Breast epithelium (tissue), 4 donors: ENCODE measurements around the gene ATP5ME. TPM values are rescaled to one million over a fixed set of nuclear protein-coding genes. Genes with fewer than 3 reads are reported as not detected.
"Not testable (repeated sequence)": the region's sequence is repeated elsewhere in the genome, so short reads cannot be mapped to it uniquely, and the experiment has no call there.

Experiments
- DNase-seq, 2 donors: peaks; one replicate each; pipeline ENCODE4 v3.0.0-alpha.2; 2019; ENCODE audit warnings: low spot score in 2 of 2
- H3K27ac ChIP-seq, 2 donors: fragments of 200-600 bp; sonication (generic) in 1 of 2; one replicate each; pipeline ENCODE4 v1.5.1; 2016 to 2019; ENCODE audit warnings: mild to moderate bottlenecking in 1 of 2
- H3K27me3 ChIP-seq, 2 donors: fragments of 200-600 bp; sonication (generic) in 1 of 2; one replicate each; pipeline versions ENCODE4 v1.5.1 to v1.6.0; 2017 to 2019; ENCODE audit warnings: control low read depth in 1 of 2, mild to moderate bottlenecking in 1 of 2
- H3K36me3 ChIP-seq: fragments of 200-600 bp; one replicate; pipeline ENCODE4 v1.5.1; 2019
- H3K4me1 ChIP-seq, 2 donors: fragments of 200-600 bp; sonication (generic); one replicate each; pipeline ENCODE4 v1.5.1; 2016 to 2019; ENCODE audit warnings: control low read depth in 1 of 2
- H3K4me3 ChIP-seq, 3 donors: fragments of 200-600 bp; sonication (generic); 1 replicate in 2 of 3; 2 replicates in 1 of 3; pipeline ENCODE4 v1.5.1; 2016 to 2019; ENCODE audit warnings: mild to moderate bottlenecking in 3 of 3, moderate library complexity in 2 of 3
- H3K9me3 ChIP-seq, 2 donors: fragments of 200-600 bp; sonication (generic) in 1 of 2; one replicate each; pipeline ENCODE4 v1.5.1; 2016 to 2019; ENCODE audit warnings: control low read depth in 1 of 2
- CTCF ChIP-seq, 3 donors: fragments of 450-650 bp; IDR thresholded peaks; one replicate each; pipeline ENCODE4 v1.5.1; 2016 to 2017; ENCODE audit warnings: antibody characterized with exemption in 3 of 3, mild to moderate bottlenecking in 3 of 3, moderate library complexity in 3 of 3
- POLR2A ChIP-seq: fragments of 450-650 bp; IDR thresholded peaks from one replicate; pipeline ENCODE4 v1.6.1; 2016; ENCODE audit warnings: antibody characterized with exemption, mild to moderate bottlenecking, moderate library complexity
- POLR2AphosphoS5 ChIP-seq, 3 donors: sonication (generic); formaldehyde crosslinking; IDR thresholded peaks; one replicate each; pipeline ENCODE4 v1.6.1; 2017; ENCODE audit warnings: antibody characterized with exemption in 3 of 3
- intact Hi-C: fragments of 100-400 bp; cut with DNase I; formaldehyde crosslinking; loops from one replicate; pipeline ENCODE4 v1.15.1; 2023; ENCODE audit warnings: low total_unique reads
- total RNA-seq, 3 donors: library from RNA; depleted of rRNA; stranded (reverse); fragments of >200 nt; gene quantifications; one replicate each; pipeline ENCODE4 v1.1.0, GENCODE V29; 2016

ATP5ME gene
- total RNA-seq, 3 donors from 2014 or later: 108 to 179 (median 128) TPM

- Histone ChIP-seq H3K4me3 (no peak overlapping the region), H3K27me3 (no peaks in the 10 kb centered on the region), H3K4me1 (no peaks in the 10 kb centered on the region), H3K27ac (no peak overlapping the region), H3K36me3 (no peaks in the 10 kb centered on the region), H3K9me3 (no peaks in the 10 kb centered on the region)
- TF ChIP-seq POLR2A (no peak), POLR2AphosphoS5 (IDR thresholded peaks at IDR 0.05) (no peak), CTCF (IDR thresholded peaks at IDR 0.05) (no peak)
- DNase-seq: no peak
- intact Hi-C loops: no loop called here
Measured at GRCh38 chr4:699816-700580, 25.9 kb upstream of the ATP5ME start.

DNA sequence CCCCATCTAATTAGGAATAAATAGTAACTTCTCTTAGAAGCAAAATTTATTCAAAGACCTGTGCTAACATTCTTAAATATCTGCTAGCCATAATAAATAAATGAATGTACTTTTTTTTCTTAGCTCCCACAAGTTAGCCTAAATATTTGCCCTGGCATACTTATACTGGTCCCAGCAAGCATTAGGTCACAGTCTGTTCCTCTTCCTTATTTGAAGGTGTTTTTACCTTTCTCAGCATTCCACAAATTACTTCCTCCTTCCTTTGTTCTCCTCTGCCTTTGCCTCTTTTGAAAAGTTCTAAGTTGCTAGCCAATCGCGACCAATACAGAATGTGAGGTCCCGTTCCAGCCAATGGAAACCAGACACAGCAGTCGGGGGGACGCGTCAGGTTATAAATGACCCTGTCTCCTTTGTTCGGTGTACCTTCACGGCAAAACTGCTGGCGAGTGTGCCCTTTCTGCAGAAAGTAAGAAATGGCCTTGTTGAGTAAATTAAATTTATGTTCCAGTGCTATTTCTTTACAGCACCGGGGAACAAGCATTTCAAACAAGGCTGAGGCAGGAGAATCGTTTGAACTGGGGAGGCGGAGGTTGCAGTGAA, 20.4 kb upstream of the ATP5ME start:
- intact Hi-C loops, H3K27me3 ChIP-seq, DNase-seq: not testable (repeated sequence)

GRCh38 chr4:692771-693554, 18.9 kb upstream of the ATP5ME start:
- H3K4me3 ChIP-seq: no peak overlapping the region
- peaks cover 7 to 10% of the 10 kb centered on the region in 2 donors for H3K4me1 ChIP-seq
- peak overlapping the region; percentile 59 to 76 for H3K27ac ChIP-seq
- DNase-seq: no peak
- TF ChIP-seq POLR2A: no peak
- TF ChIP-seq CTCF (IDR thresholded peaks at IDR 0.05): no peak
- no peak for TF ChIP-seq POLR2AphosphoS5 (IDR thresholded peaks at IDR 0.05)
- no peaks in the 10 kb centered on the region for H3K36me3 ChIP-seq
- intact Hi-C loops: no loop called here
- no peaks in the 10 kb centered on the region for H3K27me3 ChIP-seq
- H3K9me3 ChIP-seq: no peaks in the 10 kb centered on the region

More for the DNA sequence above, 20.4 kb upstream of the ATP5ME start:
- not testable (repeated sequence) for H3K4me3 ChIP-seq, H3K9me3 ChIP-seq, H3K36me3 ChIP-seq, H3K4me1 ChIP-seq
- H3K27ac ChIP-seq: peak overlapping the region in 1 of 2 donors; percentile 59

DNA sequence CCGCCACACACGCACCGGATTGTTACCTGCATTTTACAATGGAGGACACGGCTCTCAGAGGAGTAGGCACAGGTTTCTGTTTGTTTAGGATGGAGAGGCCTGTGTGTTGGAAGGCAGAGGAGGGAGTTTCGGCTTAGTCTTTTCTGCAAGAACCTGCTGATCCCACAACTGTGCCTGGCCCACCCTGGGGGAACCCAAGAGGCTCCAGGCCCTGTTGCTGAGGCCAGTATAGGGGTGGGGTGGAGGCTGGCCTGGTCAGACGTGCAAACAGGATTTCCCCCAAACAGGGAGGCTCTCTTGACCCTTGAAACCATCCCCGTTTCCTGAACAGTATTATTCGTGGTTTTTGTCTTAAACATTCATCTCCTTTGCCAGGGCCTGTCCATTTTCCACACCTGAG, 15.6 kb upstream of the ATP5ME start:
- H3K9me3 ChIP-seq: no peaks in the 10 kb centered on the region
- peak overlapping the region; percentile 57 to 84 (median 62) for H3K4me3 ChIP-seq
- H3K27me3 ChIP-seq: no peaks in the 10 kb centered on the region

More for the DNA sequence above, 15.6 kb upstream of the ATP5ME start:
- intact Hi-C loops: loop anchor here (5.0 kb wide), 1 partner anchor 1878 kb away; no protein-coding TSS in a partner anchor
- no peak for DNase-seq
- TF ChIP-seq POLR2AphosphoS5 (IDR thresholded peaks at IDR 0.05) (no peak), POLR2A (no peak), CTCF (IDR thresholded peaks at IDR 0.05) (no peak)
- Histone ChIP-seq H3K4me1 (peaks cover 13 to 16% of the 10 kb centered on the region in 2 donors), H3K27ac (peak overlapping the region; percentile 79 to 98), H3K36me3 (no peaks in the 10 kb centered on the region)
